ENCODE measurements around the gene EGR4.

- TF ChIP-seq CTCF (IDR thresholded peaks at IDR 0.05) (no peak), POLR2AphosphoS5 (IDR thresholded peaks at IDR 0.05) (no peak)
These were observed 40.2 kb upstream of the EGR4 start for GRCh38 chr2:73333564-73333963.
